Neural cell (in vitro differentiated cells): ENCODE results near the gene ACKR4. TPM values are rescaled to one million over a fixed set of nuclear protein-coding genes. Genes with fewer than 3 reads are reported as not detected.

ENCODE experiments used
- H2AFZ ChIP-seq: fragments of 200-600, 300-800 bp; sonication (generic), shearing (Covaris generic); 2 replicates; pipeline ENCODE4 v1.6.0; 2014; ENCODE audit warnings: low read depth, mild to moderate bottlenecking, antibody characterized with exemption, low read length, moderate library complexity
- H3F3A ChIP-seq: fragments of 200-600 bp; shearing (Covaris generic); 2 replicates; pipeline ENCODE4 v1.6.1; 2016; ENCODE audit warnings: mild to moderate bottlenecking, moderate library complexity, mixed read lengths, antibody characterized with exemption, low read length; ENCODE audit not compliant: insufficient read depth, poor library complexity, severe bottlenecking
- H3K27ac ChIP-seq: fragments of 200-600, 300-800 bp; sonication (generic), shearing (Covaris generic); 2 replicates; pipeline ENCODE4 v1.5.1; 2014; ENCODE audit warnings: mild to moderate bottlenecking, low read length, moderate library complexity
- H3K27me3 ChIP-seq: fragments of 300-800, 200-600 bp; sonication (generic), shearing (Covaris generic); 2 replicates; pipeline ENCODE4 v1.6.0; 2014; ENCODE audit warnings: mild to moderate bottlenecking, low read depth, low read length, moderate library complexity; ENCODE audit not compliant: insufficient read depth
- H3K36me3 ChIP-seq: fragments of 300-800, 200-600 bp; sonication (generic), shearing (Covaris generic); 2 replicates; pipeline ENCODE4 v1.5.1; 2014; ENCODE audit warnings: mild to moderate bottlenecking, antibody characterized with exemption, low read length, moderate library complexity; ENCODE audit not compliant: insufficient read depth
- H3K4me2 ChIP-seq: fragments of 300-800, 200-600 bp; sonication (generic), shearing (Covaris generic); 2 replicates; pipeline ENCODE4 v1.6.0; 2014; ENCODE audit warnings: mild to moderate bottlenecking, low read length
- H3K4me3 ChIP-seq: fragments of 300-800, 200-600 bp; sonication (generic), shearing (Covaris generic); 2 replicates; pipeline ENCODE4 v1.5.1; 2014; ENCODE audit warnings: mild to moderate bottlenecking, low read length, moderate library complexity
- H3K79me2 ChIP-seq: fragments of 200-600 bp; shearing (Covaris generic); replicated peaks from 2 replicates; pipeline ENCODE4 v1.6.0; 2014; ENCODE audit warnings: mild to moderate bottlenecking, low read length, moderate library complexity; ENCODE audit not compliant: insufficient read depth
- H3K9ac ChIP-seq: fragments of 300-800, 200-600 bp; sonication (generic), shearing (Covaris generic); 2 replicates; pipeline ENCODE4 v1.6.1; 2016; ENCODE audit warnings: mild to moderate bottlenecking, low read length, mixed read lengths
- H3K9me2 ChIP-seq: fragments of 200-600 bp; shearing (Covaris generic); 2 replicates; pipeline ENCODE4 v1.6.1; 2016; ENCODE audit warnings: mild to moderate bottlenecking, low read length, mixed read lengths; ENCODE audit not compliant: insufficient read depth
- H3K9me3 ChIP-seq: fragments of 200-600, 300-800 bp; sonication (generic), shearing (Covaris generic); 2 replicates; pipeline ENCODE4 v1.6.1; 2016; ENCODE audit warnings: mild to moderate bottlenecking, mixed run types, low read length, moderate library complexity, mixed read lengths
- H4K20me1 ChIP-seq: fragments of 200-600 bp; shearing (Covaris generic); 2 replicates; pipeline ENCODE4 v1.6.1; 2016; ENCODE audit warnings: mild to moderate bottlenecking, mixed run types; ENCODE audit not compliant: insufficient read depth
- CTCF ChIP-seq: fragments of 450-650 bp; IDR thresholded peaks from 2 replicates; pipeline ENCODE4 v1.5.1; 2014; ENCODE audit warnings: antibody characterized with exemption, mild to moderate bottlenecking, moderate library complexity; ENCODE audit not compliant: poor library complexity, severe bottlenecking
- EP300 ChIP-seq: fragments of 450-650 bp; conservative IDR thresholded peaks from 2 replicates; pipeline ENCODE4 v1.6.1; 2014; ENCODE audit warnings: antibody characterized with exemption, mild to moderate bottlenecking, moderate library complexity; ENCODE audit not compliant: poor library complexity, severe bottlenecking
- EZH2 ChIP-seq: fragments of 200-600, 300-800 bp; shearing (Covaris generic), sonication (generic); IDR thresholded peaks from 2 replicates; pipeline ENCODE4 v1.6.1; 2014; ENCODE audit warnings: antibody characterized with exemption, low read length, borderline replicate concordance, mild to moderate bottlenecking; ENCODE audit not compliant: insufficient read depth, poor library complexity, severe bottlenecking
- MXI1 ChIP-seq: fragments of 450-650 bp; conservative IDR thresholded peaks from 2 replicates; pipeline ENCODE4 v1.6.1; 2014; ENCODE audit warnings: antibody characterized with exemption, mild to moderate bottlenecking; ENCODE audit not compliant: poor library complexity, severe bottlenecking
- POLR2AphosphoS5 ChIP-seq: IDR thresholded peaks from 2 replicates; pipeline ENCODE4 v1.6.1; 2012
- RAD21 ChIP-seq: fragments of 450-650 bp; conservative IDR thresholded peaks from 2 replicates; pipeline ENCODE4 v1.6.1; 2014; ENCODE audit warnings: antibody characterized with exemption, mild to moderate bottlenecking, moderate library complexity
- SMC3 ChIP-seq: fragments of 450-650 bp; conservative IDR thresholded peaks from 2 replicates; pipeline ENCODE4 v1.6.1; 2014; ENCODE audit warnings: antibody characterized with exemption, mild to moderate bottlenecking, moderate library complexity; ENCODE audit not compliant: poor library complexity
- TAF1 ChIP-seq: IDR thresholded peaks from 2 replicates; pipeline ENCODE4 v1.6.1; 2012; ENCODE audit warnings: low read depth
- polyA plus RNA-seq: library from polyadenylated mRNA; depleted of rRNA; stranded (reverse); fragments of >200 nt; gene quantifications from 2 replicates; pipeline ENCODE4 v1.2.3, GENCODE V29; 2014
- TF ChIP-seq, protein P1 (sequence below): IDR thresholded peaks from 2 replicates; pipeline ENCODE4 v1.6.1; 2012; ENCODE audit warnings: borderline replicate concordance

Gene ACKR4
- polyA plus RNA-seq, 1 donor from 2014 or later: not detected

GRCh38 chr3:132624790-132625189 is 27.7 kb downstream of the ACKR4 start:
- Histone ChIP-seq H3K79me2 (no peaks in the 10 kb centered on the region), H3K9me2 (no peaks in the 10 kb centered on the region), H3K27ac (no peak overlapping the region), H3K36me3 (no peaks in the 10 kb centered on the region), H3K9me3 (no peaks in the 10 kb centered on the region), H3F3A (no peaks in the 10 kb centered on the region), H4K20me1 (no peaks in the 10 kb centered on the region), H2AFZ (no peak overlapping the region), H3K9ac (no peak overlapping the region), H3K4me2 (no peak overlapping the region), H3K27me3 (no peaks in the 10 kb centered on the region), H3K4me3 (no peak overlapping the region)
- no peak for TF ChIP-seq EP300
- no peak for TF ChIP-seq POLR2AphosphoS5
- no peak for TF ChIP-seq EZH2
- no peak for TF ChIP-seq CTCF
- TF ChIP-seq SMC3: no peak
- no peak for TF ChIP-seq TAF1
- no peak for TF ChIP-seq RAD21
- TF ChIP-seq, protein P1, sequence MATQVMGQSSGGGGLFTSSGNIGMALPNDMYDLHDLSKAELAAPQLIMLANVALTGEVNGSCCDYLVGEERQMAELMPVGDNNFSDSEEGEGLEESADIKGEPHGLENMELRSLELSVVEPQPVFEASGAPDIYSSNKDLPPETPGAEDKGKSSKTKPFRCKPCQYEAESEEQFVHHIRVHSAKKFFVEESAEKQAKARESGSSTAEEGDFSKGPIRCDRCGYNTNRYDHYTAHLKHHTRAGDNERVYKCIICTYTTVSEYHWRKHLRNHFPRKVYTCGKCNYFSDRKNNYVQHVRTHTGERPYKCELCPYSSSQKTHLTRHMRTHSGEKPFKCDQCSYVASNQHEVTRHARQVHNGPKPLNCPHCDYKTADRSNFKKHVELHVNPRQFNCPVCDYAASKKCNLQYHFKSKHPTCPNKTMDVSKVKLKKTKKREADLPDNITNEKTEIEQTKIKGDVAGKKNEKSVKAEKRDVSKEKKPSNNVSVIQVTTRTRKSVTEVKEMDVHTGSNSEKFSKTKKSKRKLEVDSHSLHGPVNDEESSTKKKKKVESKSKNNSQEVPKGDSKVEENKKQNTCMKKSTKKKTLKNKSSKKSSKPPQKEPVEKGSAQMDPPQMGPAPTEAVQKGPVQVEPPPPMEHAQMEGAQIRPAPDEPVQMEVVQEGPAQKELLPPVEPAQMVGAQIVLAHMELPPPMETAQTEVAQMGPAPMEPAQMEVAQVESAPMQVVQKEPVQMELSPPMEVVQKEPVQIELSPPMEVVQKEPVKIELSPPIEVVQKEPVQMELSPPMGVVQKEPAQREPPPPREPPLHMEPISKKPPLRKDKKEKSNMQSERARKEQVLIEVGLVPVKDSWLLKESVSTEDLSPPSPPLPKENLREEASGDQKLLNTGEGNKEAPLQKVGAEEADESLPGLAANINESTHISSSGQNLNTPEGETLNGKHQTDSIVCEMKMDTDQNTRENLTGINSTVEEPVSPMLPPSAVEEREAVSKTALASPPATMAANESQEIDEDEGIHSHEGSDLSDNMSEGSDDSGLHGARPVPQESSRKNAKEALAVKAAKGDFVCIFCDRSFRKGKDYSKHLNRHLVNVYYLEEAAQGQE: no peak
- TF ChIP-seq MXI1: no peak

- Histone ChIP-seq H3K27ac (no peak overlapping the region), H3K9me3 (no peaks in the 10 kb centered on the region), H3K36me3 (no peaks in the 10 kb centered on the region), H3K79me2 (no peaks in the 10 kb centered on the region), H3K9ac (no peak overlapping the region), H2AFZ (no peak overlapping the region), H3K9me2 (no peaks in the 10 kb centered on the region), H3F3A (no peaks in the 10 kb centered on the region), H4K20me1 (no peaks in the 10 kb centered on the region), H3K4me3 (no peak overlapping the region), H3K4me2 (no peak overlapping the region), H3K27me3 (no peaks in the 10 kb centered on the region)
- TF ChIP-seq SMC3: no peak
- TF ChIP-seq MXI1: no peak
- no peak for TF ChIP-seq RAD21
- TF ChIP-seq TAF1: no peak
- no peak for TF ChIP-seq CTCF
- TF ChIP-seq POLR2AphosphoS5: no peak
- TF ChIP-seq EZH2: no peak
- no peak for TF ChIP-seq EP300
- TF ChIP-seq, protein P1: no peak
Measured at GRCh38 chr3:132625613-132626012, 28.5 kb downstream of the ACKR4 start.
